ENCODE results near the gene KAT2B. TPM values are rescaled to one million over a fixed set of nuclear protein-coding genes. Genes with fewer than 3 reads are reported as not detected.
A peak's percentile ranks its signal among the peaks of the same experiment; 100 is the strongest.

KAT2B gene
- total and polyA plus RNA-seq, 2 of the 13 experiments (the other 11 are each of a cell fraction or from before 2014, with no cell fraction given): 0.97 to 1.7 TPM

- TF ChIP-seq TBL1XR1 (IDR thresholded peaks at IDR 0.05; ENCODE audit: borderline replicate concordance, low read length, partially characterized antibody) (peak; percentile 45), NR2F6 (IDR thresholded peaks at IDR 0.05) (no peak), NR2F6 (CRISPR knock-in tag; IDR thresholded peaks at IDR 0.05) (0 out of 2 replicates have a peak, but pooled peaks have one; percentile 38), IRX3 (CRISPR knock-in tag; IDR thresholded peaks at IDR 0.05; ENCODE audit: borderline replicate concordance, low read depth) (peak; percentile 88), DMTF1 (CRISPR knock-in tag; IDR thresholded peaks at IDR 0.05) (peak; percentile 99; the same call in 1 of the 2 replicates), CHD2 (IDR thresholded peaks at IDR 0.05; ENCODE audit: low read depth, low read length) (peak; percentile 18; the same call in 1 of the 2 replicates), ZSCAN9 (CRISPR knock-in tag; IDR thresholded peaks at IDR 0.05; ENCODE audit: borderline replicate concordance) (peak; percentile 66; the same call in 1 of the 2 replicates), KAT8 (CRISPR knock-in tag; IDR thresholded peaks at IDR 0.05) (peak; percentile 84), SYNCRIP (IDR thresholded peaks at IDR 0.05; ENCODE audit: insufficient read depth, low read depth, low read length) (no peak), FOXO1 (CRISPR knock-in tag; IDR thresholded peaks at IDR 0.05) (peak; percentile 48; the same call in 1 of the 2 replicates), ZNF687 (CRISPR knock-in tag; IDR thresholded peaks at IDR 0.05) (peak; percentile 86), ZNF768 (CRISPR knock-in tag; IDR thresholded peaks at IDR 0.05) (0 out of 2 replicates have a peak, but pooled peaks have one; percentile 38), DMAP1 (CRISPR knock-in tag; IDR thresholded peaks at IDR 0.05) (peak; percentile 87), MXD4 (CRISPR knock-in tag; IDR thresholded peaks at IDR 0.05) (peak; percentile 81; the same call in 1 of the 2 replicates), ZKSCAN5 (CRISPR knock-in tag; IDR thresholded peaks at IDR 0.05) (no peak), ZNF598 (CRISPR knock-in tag; IDR thresholded peaks at IDR 0.05; ENCODE audit: borderline replicate concordance) (no peak; the same call in 1 of the 2 replicates), PATZ1 (CRISPR knock-in tag; IDR thresholded peaks at IDR 0.05) (0 out of 2 replicates have a peak, but pooled peaks have one; percentile 18), ZNF605 (CRISPR knock-in tag; IDR thresholded peaks at IDR 0.05) (peak; percentile 72; the same call in 1 of the 2 replicates), RFXAP (CRISPR knock-in tag; IDR thresholded peaks at IDR 0.05; ENCODE audit: borderline replicate concordance) (peak; percentile 61; the same call in 1 of the 2 replicates)
Measured at GRCh38 chr3:20185679-20186599, 145.7 kb downstream of the KAT2B start, which contains the start of gene SGO1 (continued).
